Activated CD4-positive, alpha-beta memory T cell treated with anti-CD3 and anti-CD28 coated beads for 36 hours (primary cell): ENCODE results near the gene PPP1R1C. TPM values are rescaled to one million over a fixed set of nuclear protein-coding genes. Genes with fewer than 3 reads are reported as not detected.

ENCODE experiments used
- CTCF ChIA-PET: fragments of 350-600 bp; sonication (Branson Sonifier 250); formaldehyde crosslinking; loops from one replicate; lab custom pipeline; 2021; ENCODE audit warnings: antibody characterized with exemption, inconsistent platforms; lab: Charles Lee
- POLR2A ChIA-PET: fragments of 350-600 bp; sonication (Branson Sonifier 250); formaldehyde crosslinking; loops from one replicate; lab custom pipeline; 2021; ENCODE audit warnings: antibody characterized with exemption; lab: Charles Lee
- DNase-seq: peaks from one replicate; pipeline ENCODE4 v3.0.0-alpha.2; 2020
- H3K27ac Mint-ChIP-seq: one replicate; pipeline ENCODE4 v1.8.0; 2021; ENCODE audit warnings: mixed read lengths
- H3K27me3 Mint-ChIP-seq: one replicate; pipeline ENCODE4 v1.8.0; 2021; ENCODE audit warnings: mixed read lengths
- H3K36me3 Mint-ChIP-seq: one replicate; pipeline ENCODE4 v1.8.0; 2021; ENCODE audit warnings: mixed read lengths
- H3K4me1 Mint-ChIP-seq: one replicate; pipeline ENCODE4 v1.8.0; 2021; ENCODE audit warnings: low read depth, mixed read lengths
- H3K4me3 Mint-ChIP-seq: one replicate; pipeline ENCODE4 v1.8.0; 2021; ENCODE audit warnings: mild to moderate bottlenecking, mixed read lengths
- H3K9me3 Mint-ChIP-seq: one replicate; pipeline ENCODE4 v1.8.0; 2021; ENCODE audit warnings: mixed read lengths
- intact Hi-C: fragments of 100-400 bp; cut with micrococcal nuclease; formaldehyde crosslinking; loops from one replicate; pipeline ENCODE4 v1.15.1; 2023
- total RNA-seq, 2 experiments: library from RNA; stranded (reverse); gene quantifications; one replicate each; pipeline ENCODE4 v1.2.3, GENCODE V29; 2021

PPP1R1C gene
- total RNA-seq, 2 experiments from 2014 or later, result not detected

- CTCF ChIA-PET, result no interaction called here
- H3K4me1 Mint-ChIP-seq, result no peaks in the 10 kb centered on the region
- no peaks in the 10 kb centered on the region for H3K36me3 Mint-ChIP-seq
- no peak overlapping the region for H3K4me3 Mint-ChIP-seq
- POLR2A ChIA-PET, result no interaction called here
- intact Hi-C loops, result no loop called here
- no peak for DNase-seq
- no peak overlapping the region for H3K27ac Mint-ChIP-seq
- peaks cover 7% of the 10 kb centered on the region for H3K27me3 Mint-ChIP-seq
- H3K9me3 Mint-ChIP-seq, result no peaks in the 10 kb centered on the region
These were observed 72.4 kb downstream of the PPP1R1C start for GRCh38 chr2:182058056-182058455.

- DNase-seq, result no peak
- Mint-ChIP-seq H3K4me1 (no peaks in the 10 kb centered on the region), H3K9me3 (no peaks in the 10 kb centered on the region), H3K36me3 (no peaks in the 10 kb centered on the region), H3K4me3 (no peak overlapping the region), H3K27me3 (peaks cover 7% of the 10 kb centered on the region), H3K27ac (no peak overlapping the region)
- ChIA-PET CTCF (no interaction called here), POLR2A (no interaction called here)
- intact Hi-C loops, result no loop called here
These were observed 76.1 kb downstream of the PPP1R1C start for GRCh38 chr2:182061739-182062138.

GRCh38 chr2:182062329-182062972, 76.8 kb downstream of the PPP1R1C start:
- no peak for DNase-seq
- POLR2A ChIA-PET, result no interaction called here
- intact Hi-C loops, result no loop called here

GRCh38 chr2:182064019-182064778, 78.5 kb downstream of the PPP1R1C start:
- Mint-ChIP-seq H3K4me1 (no peaks in the 10 kb centered on the region), H3K27me3 (peaks cover 1% of the 10 kb centered on the region), H3K36me3 (no peaks in the 10 kb centered on the region), H3K4me3 (no peak overlapping the region), H3K27ac (no peak overlapping the region), H3K9me3 (no peaks in the 10 kb centered on the region)
- DNase-seq, result no peak
- intact Hi-C loops, result no loop called here
- ChIA-PET POLR2A (no interaction called here), CTCF (no interaction called here)

More at GRCh38 chr2:182062329-182062972, 76.8 kb downstream of the PPP1R1C start:
- CTCF ChIA-PET, result no interaction called here
- H3K27ac Mint-ChIP-seq, result no peak overlapping the region
- no peak overlapping the region for H3K4me3 Mint-ChIP-seq
- no peaks in the 10 kb centered on the region for H3K4me1 Mint-ChIP-seq
- H3K36me3 Mint-ChIP-seq, result no peaks in the 10 kb centered on the region
- H3K27me3 Mint-ChIP-seq, result peaks cover 7% of the 10 kb centered on the region
- no peaks in the 10 kb centered on the region for H3K9me3 Mint-ChIP-seq

GRCh38 chr2:182066400-182067087, 80.9 kb downstream of the PPP1R1C start:
- Mint-ChIP-seq H3K27ac (no peak overlapping the region), H3K9me3 (no peaks in the 10 kb centered on the region), H3K4me3 (no peak overlapping the region), H3K4me1 (no peaks in the 10 kb centered on the region), H3K36me3 (no peaks in the 10 kb centered on the region), H3K27me3 (peaks cover 1% of the 10 kb centered on the region)
- no peak for DNase-seq
- intact Hi-C loops, result no loop called here
- CTCF ChIA-PET, result interaction anchor here (1.3 kb wide), 1 partner anchor 11 kb away, joined by 4 read pairs; no protein-coding TSS in a partner anchor
- POLR2A ChIA-PET, result no interaction called here

- Mint-ChIP-seq H3K36me3 (no peaks in the 10 kb centered on the region), H3K27me3 (peaks cover 1% of the 10 kb centered on the region), H3K9me3 (no peaks in the 10 kb centered on the region), H3K4me3 (no peak overlapping the region), H3K4me1 (no peaks in the 10 kb centered on the region), H3K27ac (no peak overlapping the region)
- POLR2A ChIA-PET, result no interaction called here
- DNase-seq, result no peak
- intact Hi-C loops, result no loop called here
- CTCF ChIA-PET, result no interaction called here
These were observed 81.7 kb downstream of the PPP1R1C start for GRCh38 chr2:182067393-182067792.

- H3K4me1 Mint-ChIP-seq, result no peaks in the 10 kb centered on the region
- H3K27me3 Mint-ChIP-seq, result peaks cover 1% of the 10 kb centered on the region
- CTCF ChIA-PET, result no interaction called here
- no peak overlapping the region for H3K4me3 Mint-ChIP-seq
- POLR2A ChIA-PET, result no interaction called here
- intact Hi-C loops, result no loop called here
- no peaks in the 10 kb centered on the region for H3K9me3 Mint-ChIP-seq
- DNase-seq, result no peak
- no peak overlapping the region for H3K27ac Mint-ChIP-seq
- no peaks in the 10 kb centered on the region for H3K36me3 Mint-ChIP-seq
These were observed 83.2 kb downstream of the PPP1R1C start for GRCh38 chr2:182068811-182069210.

- ChIA-PET POLR2A (no interaction called here), CTCF (no interaction called here)
- intact Hi-C loops, result no loop called here
- Mint-ChIP-seq H3K9me3 (no peaks in the 10 kb centered on the region), H3K27ac (no peak overlapping the region), H3K4me3 (no peak overlapping the region), H3K4me1 (no peaks in the 10 kb centered on the region), H3K36me3 (no peaks in the 10 kb centered on the region), H3K27me3 (peaks cover 1% of the 10 kb centered on the region)
- DNase-seq, result no peak
These were observed 83.8 kb downstream of the PPP1R1C start for GRCh38 chr2:182069416-182069815.

- CTCF ChIA-PET, result no interaction called here
- H3K27ac Mint-ChIP-seq, result no peak overlapping the region
- DNase-seq, result no peak
- POLR2A ChIA-PET, result no interaction called here
- H3K36me3 Mint-ChIP-seq, result no peaks in the 10 kb centered on the region
- intact Hi-C loops, result no loop called here
- H3K4me1 Mint-ChIP-seq, result no peaks in the 10 kb centered on the region
- no peak overlapping the region for H3K4me3 Mint-ChIP-seq
- no peaks in the 10 kb centered on the region for H3K9me3 Mint-ChIP-seq
- peaks cover 1% of the 10 kb centered on the region for H3K27me3 Mint-ChIP-seq
These were observed 84.3 kb downstream of the PPP1R1C start for GRCh38 chr2:182069908-182070307.

- H3K9me3 Mint-ChIP-seq, result no peaks in the 10 kb centered on the region
- H3K36me3 Mint-ChIP-seq, result no peaks in the 10 kb centered on the region
- intact Hi-C loops, result no loop called here
- peaks cover 1% of the 10 kb centered on the region for H3K27me3 Mint-ChIP-seq
- no peak overlapping the region for H3K27ac Mint-ChIP-seq
- H3K4me3 Mint-ChIP-seq, result no peak overlapping the region
- POLR2A ChIA-PET, result no interaction called here
- H3K4me1 Mint-ChIP-seq, result no peaks in the 10 kb centered on the region
- CTCF ChIA-PET, result no interaction called here
- DNase-seq, result no peak
These were observed 85.1 kb downstream of the PPP1R1C start for GRCh38 chr2:182070736-182071135.

GRCh38 chr2:182072861-182073260, 87.2 kb downstream of the PPP1R1C start:
- no peak overlapping the region for H3K4me3 Mint-ChIP-seq
- no peak for DNase-seq
- no peaks in the 10 kb centered on the region for H3K9me3 Mint-ChIP-seq
- no peaks in the 10 kb centered on the region for H3K4me1 Mint-ChIP-seq
- CTCF ChIA-PET, result interaction anchor here (0.6 kb wide), 1 partner anchor 202 kb away, joined by 3 read pairs; no protein-coding TSS in a partner anchor
- peaks cover 3% of the 10 kb centered on the region for H3K27me3 Mint-ChIP-seq
- POLR2A ChIA-PET, result no interaction called here
- intact Hi-C loops, result no loop called here
- no peaks in the 10 kb centered on the region for H3K36me3 Mint-ChIP-seq
- no peak overlapping the region for H3K27ac Mint-ChIP-seq

GRCh38 chr2:182073613-182074012, 88.0 kb downstream of the PPP1R1C start:
- Mint-ChIP-seq H3K9me3 (no peaks in the 10 kb centered on the region), H3K27me3 (peaks cover 3% of the 10 kb centered on the region), H3K36me3 (no peaks in the 10 kb centered on the region), H3K4me1 (no peaks in the 10 kb centered on the region), H3K4me3 (no peak overlapping the region), H3K27ac (no peak overlapping the region)
- DNase-seq, result no peak
- ChIA-PET POLR2A (interaction anchor here (0.6 kb wide), 1 partner anchor 1194 kb away, joined by 4 read pairs; no protein-coding TSS in a partner anchor), CTCF (no interaction called here)
- intact Hi-C loops, result no loop called here
